Lung (tissue), 12 donors: Measurements from ENCODE around the gene SMIM44. TPM values are rescaled to one million over a fixed set of nuclear protein-coding genes. Genes with fewer than 3 reads are reported as not detected.
A peak's percentile ranks its signal among the peaks of the same experiment; 100 is the strongest.

Experiments
- ATAC-seq: fragments of 200-7000 bp; cut with Tn5 transposase; one replicate; pipeline ENCODE4 v1.9.1; 2020; ENCODE audit warnings: moderate number of reproducible peaks; ENCODE audit not compliant: insufficient read depth, low FRiP score
- DNase-seq, 3 donors: peaks; one replicate each; pipeline ENCODE4 v3.0.0-alpha.2; 2013 to 2017
- H3K27ac ChIP-seq, 2 donors: one replicate each; pipeline ENCODE4 v1.5.1; 2013; ENCODE audit warnings: mild to moderate bottlenecking in 2 of 2, moderate library complexity in 2 of 2, control low read depth in 1 of 2, inconsistent platforms in 1 of 2, low read depth in 1 of 2, low read length in 1 of 2
- H3K27me3 ChIP-seq, 3 donors: one replicate each; pipeline ENCODE4 v1.5.1; 2013; ENCODE audit warnings: low read length in 2 of 3; ENCODE audit not compliant: control insufficient read depth in 3 of 3, insufficient read depth in 3 of 3
- H3K36me3 ChIP-seq, 4 donors: one replicate each; pipeline ENCODE4 v1.5.1; 2013; ENCODE audit warnings: low read length in 4 of 4, mild to moderate bottlenecking in 1 of 4, moderate library complexity in 1 of 4; ENCODE audit not compliant: control insufficient read depth in 4 of 4, insufficient read depth in 4 of 4
- H3K4me1 ChIP-seq, 5 donors: one replicate each; pipeline ENCODE4 v1.5.1; 2013; ENCODE audit warnings: low read length in 5 of 5, mild to moderate bottlenecking in 2 of 5, moderate library complexity in 1 of 5; ENCODE audit not compliant: control insufficient read depth in 5 of 5, insufficient read depth in 5 of 5
- H3K4me3 ChIP-seq: one replicate; pipeline ENCODE4 v1.5.1; 2013; ENCODE audit warnings: mild to moderate bottlenecking, control low read depth, moderate library complexity
- H3K9ac ChIP-seq, 2 donors: one replicate each; pipeline ENCODE4 v1.5.1; 2013; ENCODE audit warnings: low read length in 2 of 2, control low read depth in 1 of 2; ENCODE audit not compliant: insufficient read depth in 1 of 2
- H3K9me3 ChIP-seq, 4 donors: one replicate each; pipeline ENCODE4 v1.5.1; 2013; ENCODE audit warnings: low read length in 3 of 4, mild to moderate bottlenecking in 1 of 4, moderate library complexity in 1 of 4; ENCODE audit not compliant: control insufficient read depth in 4 of 4, insufficient read depth in 3 of 4
- CTCF ChIP-seq: IDR thresholded peaks from 2 replicates; pipeline ENCODE4 v1.5.1; 2012; ENCODE audit warnings: mild to moderate bottlenecking; ENCODE audit errors: control extremely low read depth, extremely low read depth
- WGBS, 2 donors: extraction: QIAGEN DNeasy Blood & Tissue Kit; methylation state at CpG; one replicate each; pipeline ENCODE4 v1.1.7; 2013; 5-methylcytosine and 5-hydroxymethylcytosine counted together
- polyA plus RNA-seq, 2 donors: library from polyadenylated mRNA; stranded (reverse); fragments of 200-250 nt; gene quantifications; one replicate each; pipeline ENCODE4 v1.2.1, GENCODE V29; 2013
- total RNA-seq, 2 donors: library from RNA; depleted of rRNA in 1 of 2; stranded (reverse); fragments of >200 nt in 1 of 2; gene quantifications; one replicate each; pipeline ENCODE4 v1.2.1, GENCODE V29; 2014 to 2021
- donor health status: control.
- donor health status: control.
- donor health status: Bipolar disorder and iron deficiency.
- donor health status: healthy.
- donor health status: DM: yes; HTN: yes; CAD: no.

The SMIM44 gene
- total and polyA plus RNA-seq, 4 donors = not detected

- no peak overlapping the region for H3K27ac ChIP-seq
Observed at GRCh38 chr19:3462991-3463713, 20.1 kb downstream of the SMIM44 start.

GRCh38 chr19:3459965-3460582 is 23.2 kb downstream of the SMIM44 start:
- TF ChIP-seq CTCF = no peak
- Histone ChIP-seq H3K27ac (peak overlapping the region; percentile 9 to 43), H3K4me3 (no peak overlapping the region), H3K9me3 (no peaks in the 10 kb centered on the region), H3K4me1 (peaks cover 0 to 46% (median 9%) of the 10 kb centered on the region in 5 donors), H3K27me3 (no peaks in the 10 kb centered on the region), H3K9ac (no peak overlapping the region), H3K36me3 (peaks cover 6 to 53% (median 12%) of the 10 kb centered on the region in 4 donors)
- WGBS, 2 donors = 83 to 89% methylated on average over 15 of the region's 15 CpGs
- no peak for ATAC-seq
- DNase-seq = no peak

More at GRCh38 chr19:3462991-3463713, 20.1 kb downstream of the SMIM44 start:
- Histone ChIP-seq H3K9ac (no peak overlapping the region), H3K36me3 (peaks cover 0 to 31% (median 8%) of the 10 kb centered on the region in 4 donors), H3K4me3 (no peak overlapping the region), H3K9me3 (no peaks in the 10 kb centered on the region), H3K4me1 (peaks cover 0 to 41% (median 9%) of the 10 kb centered on the region in 5 donors), H3K27me3 (no peaks in the 10 kb centered on the region)
- peak in 2 of 3 donors; percentile 42 to 67 for DNase-seq
- no peak for ATAC-seq
- 85% methylated on average over 52 to 58 of the region's 58 CpGs for WGBS, 2 donors
- no peak for TF ChIP-seq CTCF

- H3K27me3 ChIP-seq = no peaks in the 10 kb centered on the region
- TF ChIP-seq CTCF = no peak
- ATAC-seq = peak; percentile 80
- peak overlapping the region; percentile 68 to 89 for H3K27ac ChIP-seq
- 44 to 47% methylated on average over 25 to 26 of the region's 26 CpGs for WGBS, 2 donors
- H3K4me1 ChIP-seq = peaks cover 0 to 46% (median 9%) of the 10 kb centered on the region in 5 donors
- no peak overlapping the region for H3K4me3 ChIP-seq
- peaks cover 11 to 57% (median 16%) of the 10 kb centered on the region in 4 donors for H3K36me3 ChIP-seq
- DNase-seq = peak; percentile 95 to 98 (median 97)
- peak overlapping the region in 1 of 2 donors; percentile 77 for H3K9ac ChIP-seq
- no peaks in the 10 kb centered on the region for H3K9me3 ChIP-seq
Observed at GRCh38 chr19:3459089-3459881, 24.0 kb downstream of the SMIM44 start.
